GM23338 (cell line): Measurements from ENCODE around the gene GALR2. TPM values are rescaled to one million over a fixed set of nuclear protein-coding genes. Genes with fewer than 3 reads are reported as not detected.
A peak's percentile ranks its signal among the peaks of the same experiment; 100 is the strongest.

Experiments used
- ATAC-seq: fragments of 200-7000 bp; cut with Tn5 transposase; 3 replicates; pipeline ENCODE4 v1.9.1; 2020
- DNase-seq: peaks from one replicate; pipeline ENCODE4 v3.0.0-alpha.2; 2015; ENCODE audit warnings: low spot score
- H2AFZ ChIP-seq: fragments of 200-600 bp; sonication (generic); 2 replicates; pipeline ENCODE4 v1.8.0; 2016; ENCODE audit warnings: antibody characterized with exemption, mild to moderate bottlenecking, moderate library complexity
- H3F3A ChIP-seq: fragments of 200-600 bp; sonication (generic); replicated peaks from 2 replicates; pipeline ENCODE4 v1.8.0; 2017; ENCODE audit warnings: antibody characterized with exemption, mixed run types, low read depth
- H3K27ac ChIP-seq: fragments of 200-600 bp; sonication (generic); 2 replicates; pipeline ENCODE4 v1.6.1; 2016; ENCODE audit warnings: low read depth
- H3K27me3 ChIP-seq: fragments of 200-600 bp; sonication (generic); 2 replicates; pipeline ENCODE4 v1.8.0; 2016; ENCODE audit warnings: mild to moderate bottlenecking, mixed run types, moderate library complexity; ENCODE audit not compliant: insufficient read depth
- H3K36me3 ChIP-seq: fragments of 200-600 bp; sonication (generic); 2 replicates; pipeline ENCODE4 v1.8.0; 2016; ENCODE audit warnings: mild to moderate bottlenecking; ENCODE audit not compliant: insufficient read depth
- H3K4me1 ChIP-seq: fragments of 200-600 bp; sonication (generic); 2 replicates; pipeline ENCODE4 v1.8.0; 2016; ENCODE audit warnings: mild to moderate bottlenecking, moderate library complexity; ENCODE audit not compliant: insufficient read depth
- H3K4me2 ChIP-seq: fragments of 200-600 bp; sonication (generic); 2 replicates; pipeline ENCODE4 v1.7.1; 2017; ENCODE audit warnings: mixed run types
- H3K4me3 ChIP-seq: fragments of 200-600 bp; sonication (generic); 2 replicates; pipeline ENCODE4 v1.6.1; 2016; ENCODE audit warnings: mixed run types
- H3K79me2 ChIP-seq: fragments of 200-600 bp; sonication (generic); replicated peaks from 2 replicates; pipeline ENCODE4 v1.8.0; 2017; ENCODE audit warnings: mild to moderate bottlenecking; ENCODE audit not compliant: insufficient read depth
- H3K9me2 ChIP-seq: fragments of 200-600 bp; sonication (generic); 2 replicates; pipeline ENCODE4 v1.8.0; 2017; ENCODE audit not compliant: insufficient read depth
- H4K20me1 ChIP-seq: fragments of 200-600 bp; sonication (generic); replicated peaks from 2 replicates; pipeline ENCODE4 v1.8.0; 2017; ENCODE audit warnings: mild to moderate bottlenecking; ENCODE audit not compliant: insufficient read depth
- H3K27ac Mint-ChIP-seq: 2 replicates; pipeline ENCODE4 v1.8.0; 2020; ENCODE audit warnings: inconsistent platforms, mild to moderate bottlenecking, moderate library complexity, mixed read lengths
- H3K27me3 Mint-ChIP-seq: 3 replicates; pipeline ENCODE4 v1.8.0; 2022; ENCODE audit warnings: low read depth, mild to moderate bottlenecking, moderate library complexity, mixed read lengths, inconsistent platforms; ENCODE audit not compliant: insufficient read depth, poor library complexity
- H3K36me3 Mint-ChIP-seq: 3 replicates; pipeline ENCODE4 v1.8.0; 2021; ENCODE audit warnings: low read depth, mild to moderate bottlenecking, inconsistent platforms, moderate library complexity, mixed read lengths
- H3K4me1 Mint-ChIP-seq: 3 replicates; pipeline ENCODE4 v1.8.0; 2020; ENCODE audit warnings: mild to moderate bottlenecking, inconsistent platforms, mixed read lengths
- H3K4me3 Mint-ChIP-seq: 3 replicates; pipeline ENCODE4 v1.8.0; 2021; ENCODE audit warnings: moderate library complexity, mild to moderate bottlenecking, inconsistent platforms, mixed read lengths
- H3K9me3 Mint-ChIP-seq: 3 replicates; pipeline ENCODE4 v1.8.0; 2020; ENCODE audit warnings: moderate library complexity, mild to moderate bottlenecking, inconsistent platforms, mixed read lengths
- CREB1 ChIP-seq: fragments of 250-450 bp; sonication (Bioruptor Pico); IDR thresholded peaks from 2 replicates; pipeline ENCODE4 v1.5.0; 2020; ENCODE audit warnings: low read depth, mild to moderate bottlenecking, moderate library complexity
- CTCF ChIP-seq, 2 experiments: fragments of 200-600 bp in 1 of 2; sonication (generic) in 1 of 2; conservative IDR thresholded peaks; 2 replicates each; pipeline versions ENCODE4 v1.5.1 to v1.6.1; 2016 to 2017; ENCODE audit warnings: antibody characterized with exemption in 2 of 2, low read depth in 2 of 2, mild to moderate bottlenecking in 2 of 2, moderate library complexity in 1 of 2
- ETS1 ChIP-seq: IDR thresholded peaks from 2 replicates; pipeline ENCODE4 v1.6.1; 2016; ENCODE audit warnings: antibody characterized with exemption
- EZH2 ChIP-seq: fragments of 200-600 bp; sonication (generic); IDR thresholded peaks from one replicate; pipeline ENCODE4 v1.8.0; 2017; ENCODE audit warnings: antibody characterized with exemption, mild to moderate bottlenecking, low read depth; ENCODE audit not compliant: unreplicated experiment
- EZH2phosphoT487 ChIP-seq: fragments of 200-600 bp; sonication (generic); IDR thresholded peaks from one replicate; pipeline ENCODE4 v1.8.1; 2018; ENCODE audit warnings: antibody characterized with exemption; ENCODE audit not compliant: unreplicated experiment
- JUNB ChIP-seq: IDR thresholded peaks from one replicate; pipeline ENCODE4 v1.6.1; 2016; ENCODE audit warnings: antibody characterized with exemption; ENCODE audit not compliant: unreplicated experiment
- NANOG ChIP-seq: IDR thresholded peaks from 2 replicates; pipeline ENCODE4 v1.6.1; 2016; ENCODE audit warnings: antibody characterized with exemption, borderline replicate concordance
- POLR2AphosphoS5 ChIP-seq: IDR thresholded peaks from 2 replicates; pipeline ENCODE4 v1.6.1; 2016; ENCODE audit warnings: antibody characterized with exemption, low read depth
- STAT1 ChIP-seq: IDR thresholded peaks from one replicate; pipeline ENCODE4 v1.6.1; 2016; ENCODE audit warnings: antibody characterized with exemption; ENCODE audit not compliant: unreplicated experiment
- ZNF114 ChIP-seq: fragments of 250-450 bp; sonication (Bioruptor Pico); IDR thresholded peaks from 2 replicates; pipeline ENCODE4 v1.5.0; 2020; ENCODE audit warnings: mild to moderate bottlenecking, moderate library complexity
- ZNF331 ChIP-seq: fragments of 250-450 bp; sonication (Bioruptor Pico); IDR thresholded peaks from 2 replicates; pipeline ENCODE4 v1.5.0; 2020; ENCODE audit warnings: low read depth, mild to moderate bottlenecking, moderate library complexity
- polyA plus RNA-seq: library from polyadenylated mRNA; unstranded; fragments of >200 nt; fragmentation: Nextera tagmentation; extraction: Ambion mirVana; gene quantifications from 2 replicates; pipeline ENCODE4 v1.2.1, GENCODE V29; 2016
- total RNA-seq: library from RNA; depleted of rRNA; stranded (reverse); fragments of >200 nt; shearing (Covaris generic); gene quantifications from 2 replicates; pipeline ENCODE4 v1.2.3, GENCODE V29; 2014
- TF ChIP-seq, protein P1 (sequence below): fragments of 250-450 bp; sonication (Bioruptor Pico); IDR thresholded peaks from 2 replicates; pipeline ENCODE4 v1.5.0; 2020; ENCODE audit warnings: mild to moderate bottlenecking, moderate library complexity

The GALR2 gene
- total and polyA plus RNA-seq, 2 experiments from 2014 or later: 0.50 to 2.2 TPM

DNA sequence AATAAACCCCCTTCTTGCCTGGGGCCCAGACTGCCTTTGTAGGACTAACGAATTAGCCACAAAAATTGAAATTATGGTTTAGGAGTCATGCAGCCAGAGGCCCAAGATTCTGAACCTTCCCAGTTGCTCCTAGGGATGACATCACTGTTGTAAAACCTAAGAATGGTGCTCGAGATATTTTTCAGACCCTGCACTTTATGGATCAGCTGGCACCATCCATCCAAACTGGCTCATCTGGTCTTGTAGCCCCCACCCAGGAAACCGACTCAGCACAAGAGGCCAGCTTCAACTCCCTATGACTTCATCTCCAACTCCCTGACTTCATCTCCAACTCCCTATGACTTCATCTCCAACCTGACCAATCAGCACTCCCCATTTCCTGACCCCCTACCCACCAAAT is 36.5 kb upstream of the GALR2 start:
- no peak overlapping the region for H3K27ac Mint-ChIP-seq
- Histone ChIP-seq H3K4me3 (no peak overlapping the region), H3K4me2 (no peak overlapping the region), H2AFZ (no peak overlapping the region), H3K4me1 (peaks cover 10% of the 10 kb centered on the region), H3K79me2 (no peaks in the 10 kb centered on the region), H4K20me1 (no peaks in the 10 kb centered on the region; the same call in none of the 2 replicates), H3F3A (peaks cover 13% of the 10 kb centered on the region), H3K27me3 (no peaks in the 10 kb centered on the region), H3K9me2 (no peaks in the 10 kb centered on the region), H3K27ac (peak overlapping the region; percentile 59; the same call in 1 of the 2 replicates), H3K36me3 (peaks cover 21% of the 10 kb centered on the region)
- H3K27me3 Mint-ChIP-seq: peaks cover 5% of the 10 kb centered on the region
- TF ChIP-seq POLR2AphosphoS5: no peak
- peak; percentile 37; the same call in 1 of the 2 replicates for TF ChIP-seq CREB1
- H3K9me3 Mint-ChIP-seq: no peaks in the 10 kb centered on the region
- H3K4me3 Mint-ChIP-seq: no peak overlapping the region
- DNase-seq (no peak), ATAC-seq (no peak)
- peaks cover 42% of the 10 kb centered on the region for H3K36me3 Mint-ChIP-seq
- H3K4me1 Mint-ChIP-seq: peaks cover 26% of the 10 kb centered on the region

- peak overlapping the region; percentile 72; the same call in 1 of the 2 replicates for H3K27ac Mint-ChIP-seq
- Histone ChIP-seq H3K27ac (0 out of 2 replicates have a peak overlapping the region, but pooled peaks have one; percentile 72), H3K27me3 (no peaks in the 10 kb centered on the region), H3K4me2 (no peak overlapping the region), H4K20me1 (no peaks in the 10 kb centered on the region; the same call in none of the 2 replicates), H3K9me2 (no peaks in the 10 kb centered on the region), H3K4me3 (no peak overlapping the region), H3K4me1 (peaks cover 10% of the 10 kb centered on the region), H3F3A (peaks cover 18% of the 10 kb centered on the region), H3K79me2 (no peaks in the 10 kb centered on the region), H3K36me3 (peaks cover 31% of the 10 kb centered on the region), H2AFZ (no peak overlapping the region)
- H3K9me3 Mint-ChIP-seq: no peaks in the 10 kb centered on the region
- DNase-seq: no peak
- H3K4me1 Mint-ChIP-seq: peaks cover 26% of the 10 kb centered on the region
- H3K36me3 Mint-ChIP-seq: peaks cover 53% of the 10 kb centered on the region
- TF ChIP-seq CTCF (conservative IDR thresholded peaks at IDR 0.05; ENCODE audit: low read depth in 2 of 2) (no peak), ETS1 (no peak), CREB1 (no peak), ZNF114 (CRISPR knock-in tag) (no peak), POLR2AphosphoS5 (no peak), STAT1 (no peak), NANOG (no peak), ZNF331 (CRISPR knock-in tag) (no peak), EZH2phosphoT487 (no peak), EZH2 (no peak), JUNB (no peak)
- TF ChIP-seq, protein P1, sequence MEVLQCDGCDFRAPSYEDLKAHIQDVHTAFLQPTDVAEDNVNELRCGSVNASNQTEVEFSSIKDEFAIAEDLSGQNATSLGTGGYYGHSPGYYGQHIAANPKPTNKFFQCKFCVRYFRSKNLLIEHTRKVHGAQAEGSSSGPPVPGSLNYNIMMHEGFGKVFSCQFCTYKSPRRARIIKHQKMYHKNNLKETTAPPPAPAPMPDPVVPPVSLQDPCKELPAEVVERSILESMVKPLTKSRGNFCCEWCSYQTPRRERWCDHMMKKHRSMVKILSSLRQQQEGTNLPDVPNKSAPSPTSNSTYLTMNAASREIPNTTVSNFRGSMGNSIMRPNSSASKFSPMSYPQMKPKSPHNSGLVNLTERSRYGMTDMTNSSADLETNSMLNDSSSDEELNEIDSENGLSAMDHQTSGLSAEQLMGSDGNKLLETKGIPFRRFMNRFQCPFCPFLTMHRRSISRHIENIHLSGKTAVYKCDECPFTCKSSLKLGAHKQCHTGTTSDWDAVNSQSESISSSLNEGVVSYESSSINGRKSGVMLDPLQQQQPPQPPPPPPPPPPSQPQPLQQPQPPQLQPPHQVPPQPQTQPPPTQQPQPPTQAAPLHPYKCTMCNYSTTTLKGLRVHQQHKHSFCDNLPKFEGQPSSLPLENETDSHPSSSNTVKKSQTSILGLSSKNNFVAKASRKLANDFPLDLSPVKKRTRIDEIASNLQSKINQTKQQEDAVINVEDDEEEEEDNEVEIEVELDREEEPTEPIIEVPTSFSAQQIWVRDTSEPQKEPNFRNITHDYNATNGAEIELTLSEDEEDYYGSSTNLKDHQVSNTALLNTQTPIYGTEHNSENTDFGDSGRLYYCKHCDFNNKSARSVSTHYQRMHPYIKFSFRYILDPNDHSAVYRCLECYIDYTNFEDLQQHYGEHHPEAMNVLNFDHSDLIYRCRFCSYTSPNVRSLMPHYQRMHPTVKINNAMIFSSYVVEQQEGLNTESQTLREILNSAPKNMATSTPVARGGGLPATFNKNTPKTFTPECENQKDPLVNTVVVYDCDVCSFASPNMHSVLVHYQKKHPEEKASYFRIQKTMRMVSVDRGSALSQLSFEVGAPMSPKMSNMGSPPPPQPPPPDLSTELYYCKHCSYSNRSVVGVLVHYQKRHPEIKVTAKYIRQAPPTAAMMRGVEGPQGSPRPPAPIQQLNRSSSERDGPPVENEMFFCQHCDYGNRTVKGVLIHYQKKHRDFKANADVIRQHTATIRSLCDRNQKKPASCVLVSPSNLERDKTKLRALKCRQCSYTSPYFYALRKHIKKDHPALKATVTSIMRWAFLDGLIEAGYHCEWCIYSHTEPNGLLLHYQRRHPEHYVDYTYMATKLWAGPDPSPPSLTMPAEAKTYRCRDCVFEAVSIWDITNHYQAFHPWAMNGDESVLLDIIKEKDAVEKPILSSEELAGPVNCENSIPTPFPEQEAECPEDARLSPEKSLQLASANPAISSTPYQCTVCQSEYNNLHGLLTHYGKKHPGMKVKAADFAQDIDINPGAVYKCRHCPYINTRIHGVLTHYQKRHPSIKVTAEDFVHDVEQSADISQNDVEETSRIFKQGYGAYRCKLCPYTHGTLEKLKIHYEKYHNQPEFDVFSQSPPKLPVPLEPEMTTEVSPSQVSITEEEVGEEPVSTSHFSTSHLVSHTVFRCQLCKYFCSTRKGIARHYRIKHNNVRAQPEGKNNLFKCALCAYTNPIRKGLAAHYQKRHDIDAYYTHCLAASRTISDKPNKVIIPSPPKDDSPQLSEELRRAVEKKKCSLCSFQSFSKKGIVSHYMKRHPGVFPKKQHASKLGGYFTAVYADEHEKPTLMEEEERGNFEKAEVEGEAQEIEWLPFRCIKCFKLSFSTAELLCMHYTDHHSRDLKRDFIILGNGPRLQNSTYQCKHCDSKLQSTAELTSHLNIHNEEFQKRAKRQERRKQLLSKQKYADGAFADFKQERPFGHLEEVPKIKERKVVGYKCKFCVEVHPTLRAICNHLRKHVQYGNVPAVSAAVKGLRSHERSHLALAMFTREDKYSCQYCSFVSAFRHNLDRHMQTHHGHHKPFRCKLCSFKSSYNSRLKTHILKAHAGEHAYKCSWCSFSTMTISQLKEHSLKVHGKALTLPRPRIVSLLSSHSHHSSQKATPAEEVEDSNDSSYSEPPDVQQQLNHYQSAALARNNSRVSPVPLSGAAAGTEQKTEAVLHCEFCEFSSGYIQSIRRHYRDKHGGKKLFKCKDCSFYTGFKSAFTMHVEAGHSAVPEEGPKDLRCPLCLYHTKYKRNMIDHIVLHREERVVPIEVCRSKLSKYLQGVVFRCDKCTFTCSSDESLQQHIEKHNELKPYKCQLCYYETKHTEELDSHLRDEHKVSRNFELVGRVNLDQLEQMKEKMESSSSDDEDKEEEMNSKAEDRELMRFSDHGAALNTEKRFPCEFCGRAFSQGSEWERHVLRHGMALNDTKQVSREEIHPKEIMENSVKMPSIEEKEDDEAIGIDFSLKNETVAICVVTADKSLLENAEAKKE (CRISPR knock-in tag): no peak
- H3K4me3 Mint-ChIP-seq: no peak overlapping the region
- peaks cover 5% of the 10 kb centered on the region for H3K27me3 Mint-ChIP-seq
- ATAC-seq: no peak
Measured at GRCh38 chr17:76039121-76039520, 35.5 kb upstream of the GALR2 start.
